C4-2B (cell line): ENCODE measurements around the gene CDC42SE2.

Source experiments
- ZFX ChIP-seq: fragments of 450-650 bp; IDR thresholded peaks from 2 replicates; pipeline ENCODE4 v1.6.1; 2017
- TF ChIP-seq, protein P1 (sequence below): fragments of 450-650 bp; conservative IDR thresholded peaks from 2 replicates; pipeline ENCODE4 v1.5.1; 2017; ENCODE audit warnings: mild to moderate bottlenecking

DNA sequence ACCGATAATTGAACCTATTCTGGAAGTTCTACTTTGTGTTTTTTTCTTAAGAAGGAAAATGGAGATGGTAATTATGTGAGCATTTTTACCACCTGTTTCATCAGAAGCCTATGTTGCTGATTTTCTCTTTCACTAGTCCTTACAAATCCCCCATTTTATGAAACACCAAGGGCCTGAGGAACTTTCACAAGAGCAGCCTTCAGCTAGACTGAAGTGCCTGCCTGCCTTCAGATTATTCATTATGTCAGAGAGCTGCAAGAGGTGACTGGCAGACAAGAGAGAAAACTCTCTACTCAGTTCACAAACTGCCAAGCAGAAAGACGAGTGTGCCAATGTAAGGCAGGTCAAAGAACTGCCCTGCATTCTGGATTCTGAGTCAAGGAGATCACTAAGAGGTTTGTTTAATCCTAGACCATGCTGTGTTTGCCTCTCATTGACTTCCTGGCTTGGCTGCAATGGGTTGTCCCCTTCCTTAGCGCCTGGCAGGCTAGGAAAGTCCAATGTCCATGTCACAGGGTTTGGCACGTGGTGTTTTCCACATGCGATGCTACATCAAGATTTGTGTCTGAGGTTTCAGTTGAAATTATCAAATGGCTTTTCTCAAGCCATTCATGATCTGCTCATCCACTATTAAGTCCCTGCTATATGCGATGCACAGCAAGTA is 143.3 kb downstream of the CDC42SE2 start:
- TF ChIP-seq, protein P1, sequence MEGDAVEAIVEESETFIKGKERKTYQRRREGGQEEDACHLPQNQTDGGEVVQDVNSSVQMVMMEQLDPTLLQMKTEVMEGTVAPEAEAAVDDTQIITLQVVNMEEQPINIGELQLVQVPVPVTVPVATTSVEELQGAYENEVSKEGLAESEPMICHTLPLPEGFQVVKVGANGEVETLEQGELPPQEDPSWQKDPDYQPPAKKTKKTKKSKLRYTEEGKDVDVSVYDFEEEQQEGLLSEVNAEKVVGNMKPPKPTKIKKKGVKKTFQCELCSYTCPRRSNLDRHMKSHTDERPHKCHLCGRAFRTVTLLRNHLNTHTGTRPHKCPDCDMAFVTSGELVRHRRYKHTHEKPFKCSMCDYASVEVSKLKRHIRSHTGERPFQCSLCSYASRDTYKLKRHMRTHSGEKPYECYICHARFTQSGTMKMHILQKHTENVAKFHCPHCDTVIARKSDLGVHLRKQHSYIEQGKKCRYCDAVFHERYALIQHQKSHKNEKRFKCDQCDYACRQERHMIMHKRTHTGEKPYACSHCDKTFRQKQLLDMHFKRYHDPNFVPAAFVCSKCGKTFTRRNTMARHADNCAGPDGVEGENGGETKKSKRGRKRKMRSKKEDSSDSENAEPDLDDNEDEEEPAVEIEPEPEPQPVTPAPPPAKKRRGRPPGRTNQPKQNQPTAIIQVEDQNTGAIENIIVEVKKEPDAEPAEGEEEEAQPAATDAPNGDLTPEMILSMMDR = no peak
- no peak for TF ChIP-seq ZFX
